ENCODE results near the gene PDE7B. TPM values are rescaled to one million over a fixed set of nuclear protein-coding genes. Genes with fewer than 3 reads are reported as not detected.
"Not testable (repeated sequence)": the region's sequence is repeated elsewhere in the genome, so short reads cannot be mapped to it uniquely, and the experiment has no call there.

Gene PDE7B
- total RNA-seq, 1 experiment from 2014 or later = 3.5 TPM

DNA sequence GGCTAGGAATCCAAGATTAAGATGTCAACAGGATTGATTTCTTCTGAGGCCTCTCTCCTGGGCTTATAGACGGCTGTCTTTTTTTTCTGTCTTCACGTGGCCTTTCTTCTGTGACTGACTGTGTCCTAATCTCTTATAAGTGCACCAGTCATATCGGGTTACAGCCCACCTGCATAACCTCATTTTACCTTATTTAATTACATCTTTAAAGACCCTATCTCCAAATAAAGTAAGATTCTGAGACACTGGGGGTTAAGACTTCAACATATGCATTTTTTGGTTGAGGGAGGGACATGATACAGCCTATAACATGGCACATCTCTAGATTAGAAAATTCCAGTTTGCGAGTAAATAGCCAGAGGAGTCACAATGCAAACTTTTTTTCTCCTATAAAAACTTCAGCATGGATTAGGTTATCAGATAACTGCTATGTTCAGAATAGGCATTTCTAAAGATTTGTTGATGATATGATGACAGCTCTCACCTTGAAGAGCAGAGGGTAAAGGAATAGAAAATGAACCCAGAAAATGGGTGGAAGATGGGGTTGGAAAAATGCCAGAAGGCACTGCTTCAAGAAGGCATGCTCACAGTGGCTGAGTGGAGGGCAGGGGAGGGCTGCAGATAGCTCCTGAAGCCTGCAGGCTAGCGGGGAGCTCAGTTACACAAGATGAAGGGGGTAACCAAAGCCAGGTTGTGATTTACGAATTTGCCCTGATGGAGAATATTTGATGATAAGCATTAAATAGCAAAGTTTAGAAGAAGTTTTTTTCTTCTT, 8.7 kb upstream of the PDE7B start:
- no peak for DNase-seq (ENCODE audit: low read depth)

DNA sequence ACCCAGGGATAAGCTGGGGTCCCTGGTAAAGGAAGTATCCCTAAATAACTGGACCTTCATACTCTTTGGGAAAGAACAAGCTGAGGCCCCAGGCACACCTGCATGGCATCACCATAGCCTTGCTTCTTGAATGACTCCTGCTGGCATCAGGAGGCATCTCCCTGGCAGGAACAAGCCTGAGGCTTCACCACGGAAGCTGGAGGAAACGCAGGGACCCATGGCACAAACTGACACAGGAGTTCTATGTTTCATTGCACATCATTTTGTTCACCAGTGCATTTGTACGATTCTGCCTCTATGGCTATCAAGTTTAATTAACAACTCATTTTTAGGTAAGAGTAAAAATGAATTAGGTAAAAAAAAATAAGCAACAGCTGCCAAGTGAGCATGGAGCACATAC, 619 bp upstream of the PDE7B start:
- DNase-seq (ENCODE audit: low read depth) = peak; percentile 51

DNA sequence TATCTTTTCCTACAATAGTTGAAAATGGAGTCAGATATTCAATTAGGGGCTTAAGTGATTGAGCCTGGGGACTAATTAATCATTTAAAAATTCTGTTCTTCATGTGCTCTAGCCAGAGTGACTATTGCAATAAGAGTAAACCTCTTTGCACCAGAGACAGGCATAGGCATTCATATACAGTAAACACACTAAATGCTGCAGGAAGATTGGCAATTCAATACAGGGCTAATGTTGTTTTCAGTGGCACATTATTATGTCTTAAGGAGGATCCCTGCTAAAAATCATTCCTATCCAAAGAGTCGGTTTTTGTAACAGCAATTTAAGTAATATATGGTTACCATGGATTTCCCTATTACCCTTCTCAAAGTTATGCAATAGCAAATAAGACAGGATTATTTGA, 1.2 kb downstream of the PDE7B start:
- DNase-seq (ENCODE audit: low read depth) = no peak

DNA sequence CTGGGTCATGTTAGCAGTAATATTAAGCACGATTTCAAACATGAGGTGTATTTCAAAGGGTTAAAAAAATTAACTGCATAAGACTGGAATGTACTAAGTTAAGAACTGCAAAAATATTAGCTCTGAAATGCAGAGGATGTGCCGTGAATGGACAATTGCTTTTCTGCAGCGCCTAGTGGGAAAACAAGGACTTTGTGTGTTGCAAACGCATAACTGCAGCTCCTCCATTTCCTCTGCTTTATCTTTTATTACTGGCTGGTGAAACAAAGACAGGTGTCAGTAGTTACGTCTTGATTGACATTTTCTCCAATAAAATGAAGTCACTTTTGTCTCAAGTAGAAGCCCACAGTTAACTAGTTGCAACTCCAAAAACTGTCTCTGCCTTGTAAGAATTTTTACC, 1.7 kb downstream of the PDE7B start:
- DNase-seq (ENCODE audit: low read depth) = no peak

DNA sequence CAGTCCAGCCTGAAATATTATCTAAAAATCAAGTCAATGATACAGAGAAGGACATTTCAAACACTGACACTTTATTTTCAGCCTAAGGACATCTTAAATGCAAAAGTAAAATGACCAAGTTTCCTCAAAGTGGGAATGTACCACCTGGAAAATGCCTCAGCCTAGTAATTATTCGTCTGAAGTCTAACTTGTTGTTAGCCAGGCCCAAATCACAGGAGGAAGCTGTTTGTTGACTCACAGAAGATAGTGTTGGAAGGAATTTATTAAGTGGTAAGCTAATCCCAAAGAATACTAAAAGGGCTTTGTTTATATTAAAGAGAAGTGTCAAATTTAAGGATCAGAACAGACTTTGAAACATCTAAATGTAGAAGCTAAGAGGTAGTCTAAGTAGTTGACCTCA, 2.5 kb downstream of the PDE7B start:
- peak; percentile 40 for DNase-seq (ENCODE audit: low read depth)

DNA sequence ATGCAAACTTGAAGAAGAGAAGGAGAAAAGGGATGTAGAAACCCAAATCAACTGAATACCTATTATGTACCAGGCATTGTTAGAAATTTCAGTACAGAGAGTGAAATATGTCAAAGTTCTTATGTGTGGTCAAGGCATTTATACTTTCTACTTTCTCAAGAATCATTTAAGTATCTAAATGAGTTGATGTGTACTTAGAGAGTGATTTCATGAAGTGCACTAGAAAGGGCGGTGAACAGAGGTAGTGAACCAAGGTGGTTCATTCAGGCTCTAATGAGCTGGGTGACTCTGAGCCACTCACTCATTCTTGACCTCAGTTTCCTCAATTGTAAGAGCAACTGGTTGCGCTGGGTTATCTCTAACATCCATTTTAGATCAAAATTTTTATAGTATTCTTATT, 3.3 kb downstream of the PDE7B start:
- no peak for DNase-seq (ENCODE audit: low read depth)

DNA sequence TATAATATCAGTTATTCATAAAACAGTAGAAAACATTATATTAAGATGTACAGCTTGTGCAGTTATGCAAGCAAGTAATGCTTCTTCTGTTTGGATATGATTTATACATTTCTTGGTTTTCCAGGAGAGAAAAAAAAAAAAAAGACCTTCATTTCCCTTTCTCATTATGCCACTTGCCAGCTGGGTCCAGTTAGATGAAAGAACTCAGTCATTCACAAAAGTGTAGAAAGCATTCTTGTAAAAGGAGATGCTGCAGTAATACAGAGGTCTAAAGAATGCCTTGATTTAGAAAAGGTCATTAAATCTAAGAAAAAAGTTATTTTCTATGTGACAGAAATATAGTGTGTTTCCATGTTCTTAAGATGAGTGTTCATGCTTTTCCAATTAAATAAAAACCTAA, 7.4 kb downstream of the PDE7B start:
- DNase-seq (ENCODE audit: low read depth) = no peak

DNA sequence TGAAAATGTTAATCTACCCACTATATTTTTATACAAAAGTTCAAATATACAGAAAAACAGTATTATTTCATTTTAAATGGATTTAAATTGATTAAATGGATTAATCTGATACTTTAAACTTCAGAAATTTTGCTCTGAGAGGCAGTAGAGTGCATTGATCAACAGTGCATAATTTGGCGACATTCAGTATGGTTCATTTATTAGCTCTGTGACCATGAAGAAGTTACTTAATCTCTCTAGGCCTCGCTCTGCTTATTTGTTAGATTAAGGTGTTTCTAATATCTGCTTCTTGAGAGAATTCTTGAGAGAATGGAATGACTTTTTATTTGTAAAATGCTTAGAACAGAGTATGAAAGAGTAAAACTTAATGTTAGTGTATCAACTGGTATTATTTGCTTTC, 8.9 kb downstream of the PDE7B start:
- DNase-seq (ENCODE audit: low read depth) = no peak

DNA sequence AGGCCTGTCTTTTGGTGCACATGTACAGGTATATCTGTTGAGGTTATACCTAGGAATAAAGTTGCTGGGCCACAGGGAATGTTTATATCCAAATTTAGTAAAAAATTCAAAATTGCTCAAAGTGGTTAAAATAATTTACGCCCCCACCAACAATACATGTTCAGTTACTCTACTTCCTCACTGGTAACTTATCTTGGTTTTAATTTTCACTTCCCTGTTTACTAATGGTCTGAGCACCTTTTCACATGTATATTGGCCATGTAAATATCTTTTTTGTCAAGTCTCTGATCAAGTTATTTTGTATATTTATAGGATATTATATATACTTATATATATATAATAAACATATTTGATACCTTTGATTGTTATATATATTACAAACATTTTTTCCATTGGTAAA, 9.7 kb downstream of the PDE7B start:
- no peak for DNase-seq (ENCODE audit: low read depth)

DNA sequence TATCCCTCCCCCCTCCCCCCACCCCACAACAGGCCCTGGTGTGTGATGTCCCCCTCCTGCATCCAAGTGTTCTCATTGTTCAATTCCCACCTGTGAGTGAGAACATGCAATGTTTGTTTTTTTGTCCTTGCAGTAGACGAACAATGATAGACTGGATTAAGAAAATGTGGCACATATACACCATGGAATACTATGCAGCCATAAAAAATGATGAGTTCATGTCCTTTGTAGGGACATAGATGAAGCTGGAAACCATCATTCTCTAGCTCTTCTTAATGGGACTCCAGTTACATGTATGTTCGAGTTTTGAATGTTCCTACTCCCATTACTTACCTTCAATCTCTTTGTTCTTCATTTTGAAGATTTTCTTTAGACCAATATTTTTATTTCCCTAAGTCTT, 13.4 kb downstream of the PDE7B start:
- not testable (repeated sequence) for DNase-seq (ENCODE audit: low read depth)

DNA sequence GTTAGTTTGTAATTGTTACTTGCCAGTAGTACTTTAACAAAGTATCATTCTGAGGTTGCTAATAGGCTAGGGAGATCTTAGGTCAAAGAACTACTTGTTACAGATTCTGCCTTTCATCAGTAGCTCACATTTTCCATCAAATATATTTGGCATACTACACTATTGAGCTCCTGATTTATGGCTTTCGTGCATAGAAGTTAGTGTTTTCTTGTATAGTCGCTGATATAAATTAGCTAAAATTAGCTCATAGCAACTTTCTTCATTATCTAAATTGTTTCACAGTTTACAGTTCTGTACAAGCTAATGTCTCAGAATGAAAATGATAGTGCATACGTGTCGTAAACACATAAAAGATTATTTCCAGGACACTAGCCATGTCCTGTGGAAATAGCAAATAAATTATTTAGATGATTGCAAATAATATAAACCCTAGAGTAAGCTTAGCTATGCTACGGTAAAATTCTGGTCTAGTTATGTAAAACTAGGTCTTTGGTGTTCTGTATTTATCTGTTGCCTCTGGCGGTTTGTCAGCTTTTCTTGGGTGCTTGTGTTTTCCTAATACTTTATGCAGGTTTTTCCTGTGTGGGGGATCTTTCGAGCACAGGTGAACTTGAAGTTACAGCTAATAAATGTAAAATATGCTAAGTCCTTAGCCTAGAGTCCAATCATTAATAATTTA, 15.1 kb downstream of the PDE7B start:
- DNase-seq (ENCODE audit: low read depth) = no peak

DNA sequence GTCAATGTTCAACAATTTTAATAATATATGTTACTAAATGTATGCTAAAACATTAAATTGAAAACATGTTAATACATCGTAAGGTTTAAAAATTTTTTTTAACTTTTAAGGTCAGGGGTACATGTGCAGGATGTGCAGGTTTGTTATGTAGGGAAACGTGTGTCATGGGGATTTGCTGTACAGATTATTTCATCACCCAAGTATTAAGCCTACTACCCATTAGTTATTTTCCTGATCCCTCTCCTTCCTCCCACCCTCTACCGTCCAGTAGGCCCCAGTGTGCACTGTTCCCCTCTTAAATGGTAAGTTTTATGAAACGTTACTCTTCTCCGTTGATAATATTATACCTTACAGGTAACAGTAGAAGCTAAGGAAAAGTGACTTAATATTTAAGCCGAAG, 15.8 kb downstream of the PDE7B start:
- DNase-seq (ENCODE audit: low read depth) = no peak

DNA sequence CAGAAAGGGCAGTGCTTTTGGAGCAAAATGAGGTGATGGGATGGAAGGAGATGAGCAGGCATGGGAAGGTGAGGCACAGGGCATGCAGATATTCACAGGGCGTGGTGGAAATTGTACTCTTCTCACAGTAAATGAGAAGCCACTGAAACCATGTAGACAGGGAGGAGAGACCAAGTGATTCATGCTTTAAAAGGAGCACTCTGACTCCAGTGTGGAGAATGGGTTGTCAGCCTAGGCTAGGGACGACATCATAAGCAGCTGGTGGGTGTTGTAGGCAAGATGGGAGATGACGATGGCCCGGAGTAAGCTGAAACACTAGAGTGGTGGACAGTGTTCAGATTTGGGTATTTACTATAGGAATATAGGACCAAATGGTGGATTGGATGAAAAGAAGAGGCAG, 18.4 kb downstream of the PDE7B start:
- DNase-seq (ENCODE audit: low read depth) = no peak

DNA sequence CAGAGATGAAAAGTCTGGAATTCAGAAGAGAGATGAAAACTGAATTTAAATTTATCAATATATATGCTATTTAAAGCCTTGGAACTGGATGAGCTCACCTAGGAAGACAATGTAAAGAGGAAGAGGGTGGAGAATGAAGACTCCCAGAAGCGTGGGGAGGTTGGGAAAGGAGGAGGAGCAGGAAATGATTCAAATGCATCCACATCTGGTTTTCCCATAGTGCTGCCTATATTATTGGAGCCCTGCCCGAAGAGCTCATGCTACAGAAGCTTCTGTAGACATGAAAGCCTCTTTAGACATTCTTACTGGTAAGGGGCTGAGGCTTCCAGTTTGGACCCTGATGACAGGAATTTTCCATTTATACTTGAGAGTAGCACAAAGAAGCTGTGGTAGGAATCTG, 19.2 kb downstream of the PDE7B start:
- no peak for DNase-seq (ENCODE audit: low read depth)

DNA sequence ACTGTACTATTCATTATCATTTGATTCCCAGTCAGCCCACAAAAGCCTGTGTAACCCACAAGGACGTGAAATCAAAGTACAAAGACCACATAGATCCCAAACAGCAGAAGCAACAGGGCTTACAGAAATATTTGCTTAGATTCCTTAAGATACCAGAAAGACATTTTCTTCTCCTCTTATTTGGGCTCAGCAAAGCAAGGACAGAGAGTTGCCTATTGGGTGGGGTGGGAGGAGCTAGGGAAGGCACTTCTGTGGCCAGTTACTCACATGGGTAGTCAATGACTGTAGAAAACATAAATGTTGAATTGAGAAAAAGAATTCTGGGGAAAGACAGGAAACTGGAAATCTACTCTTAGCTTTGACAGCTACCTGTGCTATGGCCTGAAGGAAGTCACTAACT, 19.8 kb downstream of the PDE7B start:
- peak; percentile 72 for DNase-seq (ENCODE audit: low read depth)

DNA sequence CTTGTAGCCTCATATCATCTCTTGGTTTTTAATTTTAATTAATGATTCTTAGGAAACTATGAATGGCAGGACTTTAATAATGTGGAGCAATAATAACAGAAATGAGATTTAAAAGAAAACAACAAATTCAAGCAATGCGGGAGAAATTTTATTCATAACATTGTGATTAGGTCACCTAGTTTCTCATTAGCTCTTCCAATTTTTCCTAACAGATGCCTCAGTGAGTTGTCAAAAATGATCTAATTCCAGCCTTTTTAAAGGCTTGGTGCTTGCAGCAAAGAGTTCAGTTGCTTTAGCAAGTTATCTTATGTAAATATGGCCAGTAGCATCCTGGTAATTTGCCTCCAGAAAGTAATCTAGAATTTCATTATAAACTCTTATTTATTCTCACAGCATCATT, 20.4 kb downstream of the PDE7B start:
- peak; percentile 71 for DNase-seq (ENCODE audit: low read depth)

DNA sequence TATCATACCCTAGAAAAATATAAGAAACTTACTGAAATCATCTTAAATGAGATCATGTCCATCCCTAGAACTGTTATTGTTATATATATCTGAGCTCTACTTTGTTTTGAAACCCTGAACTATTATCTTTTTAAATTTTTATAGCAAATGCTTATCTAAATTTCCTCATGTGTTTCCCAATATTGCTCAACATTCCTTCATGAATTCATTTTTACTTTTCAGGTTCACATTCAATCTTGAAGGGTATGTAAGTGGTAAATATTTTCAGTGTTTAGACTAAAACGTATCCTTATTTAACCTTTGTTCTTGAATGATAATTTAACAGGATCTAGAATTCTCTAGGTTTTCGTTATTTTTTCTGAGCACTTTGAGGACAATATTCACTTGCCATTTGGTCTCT, 23.9 kb downstream of the PDE7B start:
- no peak for DNase-seq (ENCODE audit: low read depth)

DNA sequence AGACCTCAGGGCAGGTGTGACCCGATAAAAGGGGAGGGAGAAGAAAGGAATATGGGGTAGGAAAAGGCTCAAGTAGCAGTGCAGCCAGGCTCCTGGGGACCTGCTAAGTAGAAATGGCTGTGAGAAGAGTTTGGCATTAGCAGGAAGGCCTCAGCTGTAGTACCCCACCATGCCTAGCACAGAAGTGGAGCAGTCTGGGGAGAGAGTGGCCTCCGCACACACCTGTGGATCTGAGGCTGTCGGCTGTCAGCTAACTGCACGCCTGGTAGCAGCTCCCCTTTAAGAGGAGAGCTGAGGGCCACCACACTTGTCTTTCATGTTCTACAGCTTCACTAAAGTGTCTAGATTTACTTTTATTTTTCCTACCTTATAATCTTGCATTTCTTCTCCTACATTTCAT, 24.6 kb downstream of the PDE7B start:
- no peak for DNase-seq (ENCODE audit: low read depth)

DNA sequence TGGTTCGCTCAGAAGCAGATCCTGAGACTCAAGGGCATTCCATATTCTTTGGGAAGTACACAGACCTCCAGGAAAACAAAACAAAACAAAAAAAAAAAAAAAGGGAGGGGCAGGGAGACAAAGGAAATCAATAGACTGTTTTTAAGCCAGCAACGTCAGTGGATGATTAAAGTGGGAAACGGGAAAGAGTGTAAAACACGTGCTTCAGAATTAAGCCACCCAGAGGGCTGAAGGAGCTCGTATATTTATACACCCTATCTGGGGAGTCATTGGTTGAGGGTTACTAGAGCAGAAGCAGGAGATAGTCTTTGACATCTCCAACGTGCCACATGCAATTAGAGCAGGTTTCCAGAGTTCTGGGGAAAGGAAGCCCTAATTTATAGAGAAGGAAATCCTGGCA, 26.2 kb downstream of the PDE7B start:
- no peak for DNase-seq (ENCODE audit: low read depth)

DNA sequence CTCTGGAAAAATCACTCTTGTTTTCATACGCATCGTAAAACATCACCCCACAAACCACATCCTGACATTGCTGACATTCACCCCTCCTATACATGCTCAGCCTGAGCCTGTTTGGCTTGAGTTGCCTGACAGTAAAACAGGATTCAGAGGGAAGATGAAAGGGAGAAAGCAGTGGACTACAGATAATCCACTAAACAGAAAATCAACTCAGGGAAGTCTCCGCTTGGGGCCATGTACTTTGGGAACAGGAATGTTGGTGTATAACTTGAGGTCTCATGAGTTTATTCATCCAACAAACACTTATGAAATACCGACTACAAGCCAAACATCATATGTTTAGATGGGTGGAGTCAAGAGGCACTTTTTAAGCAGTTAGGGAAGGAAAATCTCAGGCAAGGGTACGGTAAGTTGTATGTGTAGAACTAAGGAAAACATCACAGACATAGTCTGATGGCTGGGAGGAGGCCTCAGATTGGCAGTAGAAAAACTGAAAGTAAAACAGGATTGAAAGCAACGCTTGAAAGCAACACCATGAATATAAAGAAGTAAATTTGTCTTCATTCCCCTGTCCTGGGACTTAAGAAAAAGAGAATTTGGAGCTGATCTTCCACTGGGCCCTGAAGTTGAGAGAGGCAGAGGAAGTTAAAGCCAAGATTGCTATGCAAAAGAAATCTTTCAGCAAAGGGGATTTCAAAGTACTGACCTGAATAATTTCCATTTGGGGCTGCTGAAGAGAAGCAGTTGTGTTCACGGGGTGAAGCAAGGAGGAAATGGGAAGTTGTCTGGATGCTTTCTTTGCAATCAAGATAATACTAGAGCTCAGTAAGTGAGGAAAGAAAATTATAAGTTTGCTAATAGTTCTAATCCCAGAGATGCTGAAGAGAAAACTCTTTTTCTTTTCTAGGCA, 28.8 kb downstream of the PDE7B start:
- peak; percentile 88 for DNase-seq (ENCODE audit: low read depth)

DNA sequence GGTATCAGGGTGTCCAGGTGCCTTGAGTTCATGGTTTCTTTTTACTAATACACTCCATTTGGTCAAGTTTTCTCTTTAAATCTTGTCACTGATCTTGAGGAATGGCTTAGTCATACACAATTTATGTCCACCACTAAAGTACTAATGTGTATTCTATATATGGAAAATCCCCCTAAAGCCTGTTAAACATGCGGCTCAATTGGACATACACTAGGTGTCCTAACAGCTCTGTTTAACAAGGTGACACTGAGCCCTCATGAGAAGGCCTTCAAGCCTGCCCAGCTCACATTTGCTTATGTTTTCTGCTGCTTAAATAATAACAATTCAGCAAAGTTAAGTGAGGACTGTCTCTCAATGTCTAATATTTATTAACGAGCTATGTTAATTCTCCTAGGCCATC, 31.5 kb downstream of the PDE7B start:
- no peak for DNase-seq (ENCODE audit: low read depth)

DNA sequence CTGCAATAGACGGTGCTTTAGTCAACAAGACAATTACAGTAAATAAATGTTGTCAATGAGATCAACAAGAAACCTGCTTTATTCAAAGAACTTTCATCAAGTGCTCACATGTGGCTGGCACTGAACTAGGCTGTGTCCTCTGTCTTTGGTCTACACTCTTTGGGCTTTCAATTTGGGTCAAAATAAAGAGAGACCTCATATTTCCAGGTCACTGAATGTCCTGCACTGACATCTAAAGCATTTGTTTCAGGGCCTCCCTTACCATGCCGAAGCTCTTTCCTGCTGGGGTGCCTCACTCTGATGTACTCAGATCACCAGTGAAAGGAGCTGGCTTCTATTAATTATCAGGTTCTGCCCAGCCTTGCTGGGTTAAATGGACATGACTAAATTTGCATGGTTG, 32.0 kb downstream of the PDE7B start:
- no peak for DNase-seq (ENCODE audit: low read depth)

DNA sequence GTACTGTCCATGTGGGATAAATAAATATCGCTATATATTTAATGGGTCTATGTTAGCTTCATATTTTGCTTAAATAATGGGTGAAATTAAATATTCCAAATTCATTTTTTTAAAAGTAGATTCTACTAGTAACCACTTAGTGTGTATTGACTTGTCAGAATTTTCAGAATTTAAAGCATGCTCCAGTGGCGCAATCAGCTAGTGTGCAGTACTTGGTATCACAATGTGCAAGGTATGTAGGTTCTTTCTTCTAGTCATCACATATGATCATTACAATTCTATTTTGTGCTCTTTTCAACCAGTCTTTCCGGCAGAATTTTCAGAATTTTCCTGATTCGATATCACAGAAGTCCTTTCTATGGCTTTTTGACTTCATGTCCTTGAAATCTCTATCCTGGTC, 32.6 kb downstream of the PDE7B start:
- no peak for DNase-seq (ENCODE audit: low read depth)

Data from M059J (cell line).